HEK293T (cell line): Measurements from ENCODE around the gene BET1L.

Experiments used
- BHLHE40 ChIP-seq: fragments of 450-650 bp; IDR thresholded peaks from 2 replicates; pipeline ENCODE4 v1.6.1; 2016; ENCODE audit warnings: mild to moderate bottlenecking, moderate library complexity, borderline replicate concordance
- CTBP1 ChIP-seq: fragments of 450-650 bp; IDR thresholded peaks from 2 replicates; pipeline ENCODE4 v1.6.1; 2016; ENCODE audit warnings: borderline replicate concordance
- HDGF ChIP-seq: fragments of 450-650 bp; IDR thresholded peaks from 2 replicates; pipeline ENCODE4 v1.6.1; 2017; ENCODE audit warnings: antibody characterized with exemption, borderline replicate concordance
- LEF1 ChIP-seq: fragments of 450-650 bp; IDR thresholded peaks from 2 replicates; pipeline ENCODE4 v1.6.1; 2017; ENCODE audit warnings: mild to moderate bottlenecking, borderline replicate concordance
- SP1 ChIP-seq: fragments of 450-650 bp; IDR thresholded peaks from 2 replicates; pipeline ENCODE4 v1.6.1; 2017
- TF ChIP-seq, protein P1 (sequence below): fragments of 450-650 bp; IDR thresholded peaks from 2 replicates; pipeline ENCODE4 v1.6.1; 2016

- TF ChIP-seq CTBP1 (no peak), BHLHE40 (no peak), LEF1 (no peak), SP1 (no peak), HDGF (no peak)
- TF ChIP-seq, protein P1, sequence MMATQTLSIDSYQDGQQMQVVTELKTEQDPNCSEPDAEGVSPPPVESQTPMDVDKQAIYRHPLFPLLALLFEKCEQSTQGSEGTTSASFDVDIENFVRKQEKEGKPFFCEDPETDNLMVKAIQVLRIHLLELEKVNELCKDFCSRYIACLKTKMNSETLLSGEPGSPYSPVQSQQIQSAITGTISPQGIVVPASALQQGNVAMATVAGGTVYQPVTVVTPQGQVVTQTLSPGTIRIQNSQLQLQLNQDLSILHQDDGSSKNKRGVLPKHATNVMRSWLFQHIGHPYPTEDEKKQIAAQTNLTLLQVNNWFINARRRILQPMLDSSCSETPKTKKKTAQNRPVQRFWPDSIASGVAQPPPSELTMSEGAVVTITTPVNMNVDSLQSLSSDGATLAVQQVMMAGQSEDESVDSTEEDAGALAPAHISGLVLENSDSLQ: no peak
Measured at GRCh38 chr11:211741-212140, 4.5 kb upstream of the BET1L start.
